H1 (cell line): Measurements from ENCODE around the gene GBGT1. TPM values are rescaled to one million over a fixed set of nuclear protein-coding genes. Genes with fewer than 3 reads are reported as not detected.

Experiments
- CTCF ChIA-PET: fragments of 300-600 bp; sonication (Branson Sonifier 250); formaldehyde crosslinking; loops from one replicate; lab custom pipeline; 2021; ENCODE audit not compliant: partially characterized antibody; lab: Charles Lee
- POLR2A ChIA-PET: fragments of 300-600 bp; sonication (Branson Sonifier 250); formaldehyde crosslinking; loops from one replicate; lab custom pipeline; 2021; ENCODE audit warnings: inconsistent platforms; ENCODE audit not compliant: partially characterized antibody; lab: Charles Lee
- DNase-seq, 2 experiments: peaks; one replicate each; pipeline versions ENCODE4 v3.0.0 to v3.0.0-alpha.2; 2010 to 2022; ENCODE audit warnings: low spot score in 2 of 2, low read depth in 1 of 2, mixed read lengths in 1 of 2
- FAIRE-seq: peaks from 2 replicates; lab custom pipeline; 2011; peaks lifted over from hg19 to GRCh38; lab: Jason Lieb, UNC
- H2AFZ ChIP-seq: 2 replicates; pipeline ENCODE4 v1.8.1; 2012; ENCODE audit warnings: low read length, inconsistent platforms
- H2AK5ac ChIP-seq: 2 replicates; pipeline ENCODE4 v1.6.1; 2013; ENCODE audit warnings: low read depth, low read length
- H2BK120ac ChIP-seq: replicated peaks from 2 replicates; pipeline ENCODE3; 2013; ENCODE audit warnings: low read depth, low read length, inconsistent platforms
- H2BK12ac ChIP-seq: 2 replicates; pipeline ENCODE4 v1.6.1; 2013; ENCODE audit warnings: low read depth, low read length
- H2BK15ac ChIP-seq: 2 replicates; pipeline ENCODE4 v1.6.1; 2013; ENCODE audit warnings: low read length
- H2BK20ac ChIP-seq: 2 replicates; pipeline ENCODE4 v1.6.1; 2013; ENCODE audit warnings: low read length
- H2BK5ac ChIP-seq: 2 replicates; pipeline ENCODE4 v1.6.1; 2013; ENCODE audit warnings: low read depth, low read length
- H3K14ac ChIP-seq: 2 replicates; pipeline ENCODE4 v1.6.1; 2013; ENCODE audit warnings: inconsistent platforms; ENCODE audit not compliant: insufficient read length
- H3K18ac ChIP-seq: 2 replicates; pipeline ENCODE4 v1.6.1; 2013; ENCODE audit warnings: low read length; ENCODE audit errors: extremely low read depth
- H3K23ac ChIP-seq: 2 replicates; pipeline ENCODE4 v1.6.1; 2013; ENCODE audit warnings: inconsistent platforms; ENCODE audit not compliant: insufficient read length
- H3K23me2 ChIP-seq: 2 replicates; pipeline ENCODE4 v1.6.1; 2013; ENCODE audit warnings: low read depth, low read length
- H3K27ac ChIP-seq: 2 replicates; pipeline ENCODE4 v1.6.1; 2011; ENCODE audit warnings: low read depth, low read length, inconsistent platforms
- H3K27me3 ChIP-seq, 4 experiments: replicated peaks in 1 of 4; 1 replicate in 1 of 4; 2 replicates in 3 of 4; pipeline versions ENCODE4 v1.6.1 to v1.8.1; 2011 to 2013; ENCODE audit warnings: low read length in 3 of 4, mild to moderate bottlenecking in 3 of 4, inconsistent platforms in 2 of 4, mixed read lengths in 2 of 4, moderate library complexity in 1 of 4; ENCODE audit not compliant: control insufficient read depth in 3 of 4, insufficient read depth in 3 of 4; ENCODE audit errors: extremely low read depth in 1 of 4
- H3K36me3 ChIP-seq, 4 experiments: 2 replicates each; pipeline versions ENCODE4 v1.6.1 to v1.8.1; 2011 to 2013; ENCODE audit warnings: mild to moderate bottlenecking in 4 of 4, low read length in 3 of 4, moderate library complexity in 2 of 4, control low read depth in 1 of 4, inconsistent platforms in 1 of 4; ENCODE audit not compliant: insufficient read depth in 4 of 4, control insufficient read depth in 2 of 4
- H3K4ac ChIP-seq: replicated peaks from 2 replicates; pipeline ENCODE3; 2013; ENCODE audit warnings: low read length, low read depth, mixed read lengths, inconsistent platforms; ENCODE audit not compliant: insufficient read length
- H3K4me1 ChIP-seq, 4 experiments: replicated peaks in 1 of 4; 1 replicate in 1 of 4; 2 replicates in 3 of 4; pipeline versions ENCODE4 v1.6.1 to v1.8.1; 2011 to 2013; ENCODE audit warnings: low read length in 3 of 4, inconsistent platforms in 2 of 4, mixed read lengths in 1 of 4; ENCODE audit not compliant: insufficient read depth in 4 of 4, control insufficient read depth in 3 of 4
- H3K4me2 ChIP-seq, 2 experiments: 2 replicates each; pipeline versions ENCODE4 v1.6.1 to v1.8.1; 2011 to 2013; ENCODE audit warnings: low read depth in 2 of 2, low read length in 2 of 2, control low read depth in 1 of 2, inconsistent platforms in 1 of 2, mild to moderate bottlenecking in 1 of 2; ENCODE audit not compliant: insufficient read depth in 1 of 2
- H3K4me3 ChIP-seq, 4 experiments: fragments of 200-600, 300-600 bp in 1 of 4; sonication (generic), shearing (Covaris generic), sonication (Bioruptor Twin) in 1 of 4; 2 replicates each; pipeline versions ENCODE4 v1.5.1 to v1.8.1; 2011 to 2016; ENCODE audit warnings: low read length in 4 of 4, low read depth in 3 of 4, control low read depth in 2 of 4, inconsistent platforms in 2 of 4, mild to moderate bottlenecking in 2 of 4, mixed read lengths in 1 of 4, moderate library complexity in 1 of 4; ENCODE audit not compliant: insufficient read depth in 2 of 4; ENCODE audit errors: extremely low read depth in 1 of 4
- H3K56ac ChIP-seq: replicated peaks from 2 replicates; pipeline ENCODE3; 2013; ENCODE audit warnings: low read depth, mild to moderate bottlenecking, mixed read lengths, low read length, inconsistent platforms; ENCODE audit not compliant: insufficient read length
- H3K79me1 ChIP-seq: 2 replicates; pipeline ENCODE4 v1.6.1; 2013; ENCODE audit warnings: low read depth, low read length, control low read depth
- H3K79me2 ChIP-seq, 2 experiments: 2 replicates each; pipeline versions ENCODE4 v1.6.1 to v1.8.1; 2012 to 2013; ENCODE audit warnings: low read length in 2 of 2, mild to moderate bottlenecking in 2 of 2, inconsistent platforms in 1 of 2; ENCODE audit not compliant: insufficient read depth in 2 of 2, control insufficient read depth in 1 of 2
- H3K9ac ChIP-seq, 4 experiments: replicated peaks in 1 of 4; 1 replicate in 1 of 4; 2 replicates in 3 of 4; pipeline versions ENCODE4 v1.6.1 to v1.8.1; 2011 to 2013; ENCODE audit warnings: low read depth in 3 of 4, low read length in 3 of 4, control low read depth in 2 of 4, mild to moderate bottlenecking in 2 of 4, moderate library complexity in 2 of 4, inconsistent platforms in 1 of 4; ENCODE audit errors: extremely low read depth in 1 of 4
- H3K9me3 ChIP-seq, 2 experiments: 2 replicates each; pipeline versions ENCODE4 v1.6.1 to v1.8.1; 2012 to 2013; ENCODE audit warnings: mild to moderate bottlenecking in 2 of 2, moderate library complexity in 2 of 2, control low read depth in 1 of 2, inconsistent platforms in 1 of 2, low read depth in 1 of 2, low read length in 1 of 2, mixed read lengths in 1 of 2; ENCODE audit not compliant: insufficient read depth in 2 of 2
- H4K20me1 ChIP-seq, 2 experiments: replicated peaks in 1 of 2; 2 replicates each; pipeline versions ENCODE3 to v1.8.1; 2011 to 2013; ENCODE audit warnings: inconsistent platforms in 2 of 2, low read length in 2 of 2, mild to moderate bottlenecking in 1 of 2; ENCODE audit not compliant: insufficient read depth in 2 of 2, control insufficient read depth in 1 of 2
- H4K5ac ChIP-seq: 2 replicates; pipeline ENCODE4 v1.6.1; 2013; ENCODE audit warnings: low read length, low read depth, mixed read lengths, inconsistent platforms; ENCODE audit not compliant: insufficient read length
- H4K8ac ChIP-seq: 2 replicates; pipeline ENCODE4 v1.8.0; 2013; ENCODE audit warnings: mild to moderate bottlenecking, moderate library complexity, low read length, inconsistent platforms; ENCODE audit not compliant: insufficient read depth; ENCODE audit errors: extremely low read depth
- H4K91ac ChIP-seq: replicated peaks from 2 replicates; pipeline ENCODE3; 2013; ENCODE audit warnings: low read length, mixed read lengths, inconsistent platforms; ENCODE audit not compliant: insufficient read length
- CEBPB ChIP-seq: IDR thresholded peaks from 2 replicates; pipeline ENCODE4 v1.6.1; 2012; ENCODE audit warnings: low read depth, low read length
- CHD1 ChIP-seq: IDR thresholded peaks from 2 replicates; pipeline ENCODE4 v1.6.1; 2012; ENCODE audit warnings: low read depth, low read length, improper control_type of control experiment
- HDAC2 ChIP-seq, 2 experiments: fragments of 300-600 bp in 1 of 2; sonication (generic) in 1 of 2; IDR thresholded peaks; 2 replicates each; pipeline ENCODE4 v1.6.1; 2011 to 2012; ENCODE audit warnings: low read depth in 2 of 2, low read length in 2 of 2, mild to moderate bottlenecking in 2 of 2, moderate library complexity in 2 of 2, borderline replicate concordance in 1 of 2, inconsistent platforms in 1 of 2
- MAX ChIP-seq: IDR thresholded peaks from 2 replicates; pipeline ENCODE4 v1.6.1; 2012; ENCODE audit warnings: inconsistent platforms
- NRF1 ChIP-seq: IDR thresholded peaks from 2 replicates; pipeline ENCODE4 v1.6.1; 2011; ENCODE audit warnings: mild to moderate bottlenecking, low read depth, low read length, improper control_type of control experiment
- POLR2AphosphoS5 ChIP-seq: IDR thresholded peaks from 2 replicates; pipeline ENCODE4 v1.6.1; 2011; ENCODE audit warnings: low read depth, low read length
- POU5F1 ChIP-seq: IDR thresholded peaks from 2 replicates; pipeline ENCODE4 v1.6.1; 2011; ENCODE audit warnings: low read depth, mild to moderate bottlenecking, low read length, moderate library complexity
- SIX5 ChIP-seq: IDR thresholded peaks from 2 replicates; pipeline ENCODE4 v1.6.1; 2011; ENCODE audit warnings: mild to moderate bottlenecking, low read depth, low read length
- ZNF274 ChIP-seq: IDR thresholded peaks from 2 replicates; pipeline ENCODE4 v1.7.0; 2012; ENCODE audit warnings: low read length, borderline replicate concordance; ENCODE audit errors: extremely low read depth
- WGBS, 2 experiments: shearing (Covaris generic) in 1 of 2; methylation state at CpG; one replicate each; pipeline versions ENCODE4 v1.1.6 to v1.1.7; 2013 to 2015; ENCODE audit warnings: low lambda C conversion rate in 2 of 2, mixed read lengths in 2 of 2, inconsistent platforms in 1 of 2, low coverage in 1 of 2, missing lambda C conversion rate in 1 of 2; ENCODE audit not compliant: insufficient replicate concordance in 2 of 2, insufficient coverage in 1 of 2, insufficient read length in 1 of 2; ENCODE audit errors: extremely low coverage in 1 of 2, missing lambda C conversion rate in 1 of 2; 5-methylcytosine and 5-hydroxymethylcytosine counted together
- polyA plus RNA-seq, 7 experiments: library from polyadenylated mRNA; depleted of rRNA in 3 of 7; stranded (reverse) in 5 of 7; unstranded in 2 of 7; fragments of >200 nt in 5 of 7; fragments of 200-250 nt in 2 of 7; gene quantifications; 1 replicate in 5 of 7; 2 replicates in 1 of 7; 4 replicates in 1 of 7; pipeline versions ENCODE4 v1.2.1 to v1.2.3, GENCODE V29; 2011 to 2013; ENCODE audit warnings: missing spikeins in 2 of 7, mixed read lengths in 2 of 7
- total RNA-seq: library from RNA; stranded (reverse); fragmentation: NEBNext Ultra II Directional; extraction: Animal tissue kit (Norgen Biotek cat#: 25700); gene quantifications from 2 replicates; pipeline ENCODE4 v1.2.1, GENCODE V29; 2021
- TF ChIP-seq, protein P1 (sequence below): IDR thresholded peaks from 2 replicates; pipeline ENCODE4 v1.6.1; 2012; ENCODE audit warnings: low read length, inconsistent platforms

Gene GBGT1
- total and polyA plus RNA-seq, 2 of the 8 experiments (the other 6 are each of a cell fraction or from before 2014, with no cell fraction given): 7.1 to 9.7 TPM

DNA sequence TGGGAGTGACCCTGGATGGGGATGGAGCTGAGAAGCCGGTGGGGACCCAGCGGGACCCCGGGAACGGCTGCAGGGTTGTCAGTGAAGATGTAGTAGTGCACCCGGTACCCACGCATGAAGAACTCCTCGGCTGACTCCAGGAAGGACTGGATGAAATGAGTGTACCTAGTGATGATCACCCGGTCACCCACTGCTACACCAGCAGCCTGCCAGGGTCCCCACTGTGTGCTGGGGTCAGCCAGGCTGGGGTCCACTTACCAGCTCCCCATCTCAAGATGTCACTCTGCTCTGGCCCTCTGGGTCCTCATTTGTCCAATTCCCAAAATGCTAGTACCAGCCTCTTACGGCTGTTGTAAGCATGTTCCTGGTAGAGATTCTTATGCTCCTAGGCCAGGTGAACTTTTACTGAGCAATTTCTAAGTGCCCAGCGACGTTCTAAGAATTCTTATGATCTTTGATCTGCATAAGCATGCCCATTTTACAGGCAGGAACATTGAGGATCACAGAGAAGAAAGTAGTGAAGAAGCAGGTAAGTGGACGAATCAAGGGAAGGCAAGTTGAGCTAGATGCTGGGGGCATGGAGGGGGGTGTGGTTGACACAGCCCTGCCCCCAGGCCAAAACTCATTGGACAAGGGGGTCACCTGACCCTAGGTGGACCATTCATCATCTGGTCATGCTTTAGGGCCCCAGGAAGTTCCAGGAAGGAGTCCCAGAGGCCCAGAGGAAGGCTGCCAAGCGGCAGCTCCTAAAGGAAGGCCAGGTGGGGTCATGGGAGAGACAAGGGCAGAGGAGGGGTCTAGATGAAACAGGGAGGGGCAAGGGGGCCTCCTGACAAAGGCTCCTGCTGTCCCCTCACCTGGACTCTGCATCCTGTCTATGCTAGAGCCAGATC lies 9.4 kb downstream of the GBGT1 start:
- H2BK15ac ChIP-seq: no peak overlapping the region
- no peak overlapping the region for H3K56ac ChIP-seq
- H3K27ac ChIP-seq: no peak overlapping the region
- no peak for FAIRE-seq
- H3K4me2 ChIP-seq: no peak overlapping the region
- no peaks in the 10 kb centered on the region for H3K79me1 ChIP-seq
- no peaks in the 10 kb centered on the region for H3K9me3 ChIP-seq
- WGBS, 2 experiments: 91% methylated on average over 11 of the region's 13 CpGs; no CpG with 5 or more reads in 1 of the 2 experiments
- H3K27me3 ChIP-seq: no peaks in the 10 kb centered on the region
- H4K5ac ChIP-seq: no peak overlapping the region
- TF ChIP-seq POLR2AphosphoS5 (no peak), POU5F1 (no peak), MAX (no peak), HDAC2 (IDR thresholded peaks at IDR 0.05; ENCODE audit: borderline replicate concordance in 1 of 2, low read depth in 2 of 2, low read length in 2 of 2) (no peak), CHD1 (no peak), NRF1 (no peak), SIX5 (no peak), CEBPB (no peak), ZNF274 (no peak)
- TF ChIP-seq, protein P1, sequence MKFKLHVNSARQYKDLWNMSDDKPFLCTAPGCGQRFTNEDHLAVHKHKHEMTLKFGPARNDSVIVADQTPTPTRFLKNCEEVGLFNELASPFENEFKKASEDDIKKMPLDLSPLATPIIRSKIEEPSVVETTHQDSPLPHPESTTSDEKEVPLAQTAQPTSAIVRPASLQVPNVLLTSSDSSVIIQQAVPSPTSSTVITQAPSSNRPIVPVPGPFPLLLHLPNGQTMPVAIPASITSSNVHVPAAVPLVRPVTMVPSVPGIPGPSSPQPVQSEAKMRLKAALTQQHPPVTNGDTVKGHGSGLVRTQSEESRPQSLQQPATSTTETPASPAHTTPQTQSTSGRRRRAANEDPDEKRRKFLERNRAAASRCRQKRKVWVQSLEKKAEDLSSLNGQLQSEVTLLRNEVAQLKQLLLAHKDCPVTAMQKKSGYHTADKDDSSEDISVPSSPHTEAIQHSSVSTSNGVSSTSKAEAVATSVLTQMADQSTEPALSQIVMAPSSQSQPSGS: no peak
- H3K36me3 ChIP-seq: no peaks in the 10 kb centered on the region
- no peak overlapping the region for H3K18ac ChIP-seq
- no peak overlapping the region for H2BK20ac ChIP-seq
- no peak overlapping the region for H4K91ac ChIP-seq
- peaks cover 0 to 6% of the 10 kb centered on the region in 2 experiments for H4K20me1 ChIP-seq
- no peak overlapping the region for H3K4me3 ChIP-seq
- H2BK5ac ChIP-seq: no peak overlapping the region
- H2AFZ ChIP-seq: no peak overlapping the region
- ChIA-PET CTCF (interaction anchor here (0.9 to 1.4 kb wide), 2 partner anchors 22 to 132 kb away, joined by 3 to 5 read pairs; no protein-coding TSS in a partner anchor), POLR2A (interaction anchor here (0.7 kb wide), 1 partner anchor 234 kb away, joined by 3 read pairs; no protein-coding TSS in a partner anchor)
- H3K23me2 ChIP-seq: peaks cover 4% of the 10 kb centered on the region; the same call in 1 of the 2 replicates
- H4K8ac ChIP-seq: no peak overlapping the region
- H2BK120ac ChIP-seq: no peak overlapping the region
- H2BK12ac ChIP-seq: no peak overlapping the region
- H3K4ac ChIP-seq: no peak overlapping the region
- no peak overlapping the region for H3K9ac ChIP-seq
- H3K79me2 ChIP-seq: no peaks in the 10 kb centered on the region
- no peak for DNase-seq
- no peak overlapping the region for H3K14ac ChIP-seq
- H3K4me1 ChIP-seq: peaks cover 0 to 3% (median 3%) of the 10 kb centered on the region in 4 experiments; a peak in 4 of 7 replicates
- no peak overlapping the region for H3K23ac ChIP-seq
- no peak overlapping the region for H2AK5ac ChIP-seq
